ENCODE measurements around the gene GDPGP1. TPM values are rescaled to one million over a fixed set of nuclear protein-coding genes. Genes with fewer than 3 reads are reported as not detected.

The GDPGP1 gene
- total RNA-seq, 1 donor from 2014 or later, result 4.1 TPM

DNA sequence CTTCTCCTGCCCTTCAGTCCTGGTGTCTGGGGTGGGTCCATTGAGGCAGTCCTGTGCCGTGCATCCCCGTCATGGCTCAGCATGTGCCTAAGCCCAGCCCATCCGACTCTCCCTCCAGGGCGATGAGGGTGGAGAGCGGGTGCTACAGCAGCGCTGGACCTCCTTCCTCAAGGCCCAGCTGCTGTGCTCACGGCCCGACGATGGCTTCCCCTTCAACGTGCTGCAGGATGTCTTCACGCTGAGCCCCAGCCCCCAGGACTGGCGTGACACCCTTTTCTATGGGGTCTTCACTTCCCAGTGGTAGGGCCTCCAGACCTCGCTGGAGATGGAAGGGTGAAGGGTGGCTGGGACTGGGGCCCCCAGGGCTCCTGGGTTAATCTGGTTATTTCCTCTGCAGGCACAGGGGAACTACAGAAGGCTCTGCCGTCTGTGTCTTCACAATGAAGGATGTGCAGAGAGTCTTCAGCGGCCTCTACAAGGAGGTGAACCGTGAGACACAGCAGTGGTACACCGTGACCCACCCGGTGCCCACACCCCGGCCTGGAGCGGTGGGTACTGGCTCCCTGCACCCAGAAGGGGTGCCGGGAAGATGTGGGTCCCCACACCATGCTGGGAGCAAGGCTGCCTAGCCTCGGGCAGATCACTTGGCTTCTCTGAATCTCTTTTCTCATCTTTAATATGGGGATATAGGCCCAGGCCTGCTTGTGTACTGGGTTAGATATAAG lies 10.4 kb upstream of the GDPGP1 start:
- DNase-seq (ENCODE audit: low read depth) (no peak), FAIRE-seq (no peak)
- no peaks in the 10 kb centered on the region for H3K4me1 ChIP-seq (ENCODE audit: insufficient read depth, low read length)
- H4K20me1 ChIP-seq (ENCODE audit: insufficient read depth, low read length), result no peaks in the 10 kb centered on the region
- no peak overlapping the region for H3K4me2 ChIP-seq (ENCODE audit: low read length)
- H3K27me3 ChIP-seq (ENCODE audit: insufficient read depth, low read length), result no peaks in the 10 kb centered on the region
- no peak overlapping the region for H2AFZ ChIP-seq (ENCODE audit: low read depth, low read length)
- no peaks in the 10 kb centered on the region for H3K4me1 Mint-ChIP-seq (ENCODE audit: low read depth, unreplicated experiment)
- H3K79me2 ChIP-seq (ENCODE audit: insufficient read depth, low read length), result no peaks in the 10 kb centered on the region
- no peak overlapping the region for H3K9ac ChIP-seq (ENCODE audit: low read length)
- H3K9me3 ChIP-seq (ENCODE audit: insufficient read depth, low read depth, low read length), result no peaks in the 10 kb centered on the region
- no peak overlapping the region for H3K27ac Mint-ChIP-seq (ENCODE audit: unreplicated experiment)
- H3K36me3 Mint-ChIP-seq (ENCODE audit: low read depth, unreplicated experiment), result peaks cover under 1% of the 10 kb centered on the region
- H3K4me3 ChIP-seq (ENCODE audit: insufficient read depth, low read depth, low read length), result no peak overlapping the region
- TF ChIP-seq, protein P1, sequence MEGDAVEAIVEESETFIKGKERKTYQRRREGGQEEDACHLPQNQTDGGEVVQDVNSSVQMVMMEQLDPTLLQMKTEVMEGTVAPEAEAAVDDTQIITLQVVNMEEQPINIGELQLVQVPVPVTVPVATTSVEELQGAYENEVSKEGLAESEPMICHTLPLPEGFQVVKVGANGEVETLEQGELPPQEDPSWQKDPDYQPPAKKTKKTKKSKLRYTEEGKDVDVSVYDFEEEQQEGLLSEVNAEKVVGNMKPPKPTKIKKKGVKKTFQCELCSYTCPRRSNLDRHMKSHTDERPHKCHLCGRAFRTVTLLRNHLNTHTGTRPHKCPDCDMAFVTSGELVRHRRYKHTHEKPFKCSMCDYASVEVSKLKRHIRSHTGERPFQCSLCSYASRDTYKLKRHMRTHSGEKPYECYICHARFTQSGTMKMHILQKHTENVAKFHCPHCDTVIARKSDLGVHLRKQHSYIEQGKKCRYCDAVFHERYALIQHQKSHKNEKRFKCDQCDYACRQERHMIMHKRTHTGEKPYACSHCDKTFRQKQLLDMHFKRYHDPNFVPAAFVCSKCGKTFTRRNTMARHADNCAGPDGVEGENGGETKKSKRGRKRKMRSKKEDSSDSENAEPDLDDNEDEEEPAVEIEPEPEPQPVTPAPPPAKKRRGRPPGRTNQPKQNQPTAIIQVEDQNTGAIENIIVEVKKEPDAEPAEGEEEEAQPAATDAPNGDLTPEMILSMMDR (IDR thresholded peaks at IDR 0.05; ENCODE audit: insufficient read depth, low read depth, low read length), result no peak
- TF ChIP-seq EZH2 (IDR thresholded peaks at IDR 0.05; ENCODE audit: insufficient read depth, low read length), result no peak
- H3K9me3 Mint-ChIP-seq (ENCODE audit: unreplicated experiment), result no peaks in the 10 kb centered on the region
- H3K27me3 Mint-ChIP-seq (ENCODE audit: low read depth, unreplicated experiment), result peaks cover 3% of the 10 kb centered on the region
- H3K36me3 ChIP-seq (ENCODE audit: insufficient read depth, low read length), result peaks cover 6% of the 10 kb centered on the region
- H3K4me3 Mint-ChIP-seq (ENCODE audit: unreplicated experiment), result no peak overlapping the region
- H3K27ac ChIP-seq (ENCODE audit: low read depth, low read length), result no peak overlapping the region

DNA sequence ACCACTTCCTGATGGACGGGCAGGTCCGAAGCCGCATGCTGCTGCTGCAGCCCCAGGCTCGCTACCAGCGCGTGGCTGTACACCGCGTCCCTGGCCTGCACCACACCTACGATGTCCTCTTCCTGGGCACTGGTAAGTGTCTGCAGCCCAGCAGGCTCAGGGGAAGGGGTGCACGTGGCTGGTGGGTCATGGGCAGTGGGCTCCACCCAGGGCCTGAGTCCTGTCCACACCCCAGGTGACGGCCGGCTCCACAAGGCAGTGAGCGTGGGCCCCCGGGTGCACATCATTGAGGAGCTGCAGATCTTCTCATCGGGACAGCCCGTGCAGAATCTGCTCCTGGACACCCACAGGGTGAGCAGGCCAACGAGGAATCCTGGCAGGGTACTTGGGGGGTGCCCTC lies 9.0 kb upstream of the GDPGP1 start:
- Mint-ChIP-seq H3K27ac (ENCODE audit: unreplicated experiment) (no peak overlapping the region), H3K4me1 (ENCODE audit: low read depth, unreplicated experiment) (no peaks in the 10 kb centered on the region), H3K4me3 (ENCODE audit: unreplicated experiment) (no peak overlapping the region), H3K36me3 (ENCODE audit: low read depth, unreplicated experiment) (peaks cover 3% of the 10 kb centered on the region), H3K27me3 (ENCODE audit: low read depth, unreplicated experiment) (no peaks in the 10 kb centered on the region), H3K9me3 (ENCODE audit: unreplicated experiment) (no peaks in the 10 kb centered on the region)
- Histone ChIP-seq H3K9me3 (ENCODE audit: insufficient read depth, low read depth, low read length) (no peaks in the 10 kb centered on the region), H3K79me2 (ENCODE audit: insufficient read depth, low read length) (no peaks in the 10 kb centered on the region), H3K36me3 (ENCODE audit: insufficient read depth, low read length) (peaks cover 8% of the 10 kb centered on the region), H3K27me3 (ENCODE audit: insufficient read depth, low read length) (no peaks in the 10 kb centered on the region), H3K9ac (ENCODE audit: low read length) (no peak overlapping the region), H2AFZ (ENCODE audit: low read depth, low read length) (no peak overlapping the region), H3K27ac (ENCODE audit: low read depth, low read length) (no peak overlapping the region), H4K20me1 (ENCODE audit: insufficient read depth, low read length) (no peaks in the 10 kb centered on the region), H3K4me1 (ENCODE audit: insufficient read depth, low read length) (no peaks in the 10 kb centered on the region), H3K4me2 (ENCODE audit: low read length) (no peak overlapping the region), H3K4me3 (ENCODE audit: insufficient read depth, low read depth, low read length) (no peak overlapping the region)
- TF ChIP-seq, protein P1 (IDR thresholded peaks at IDR 0.05; ENCODE audit: insufficient read depth, low read depth, low read length), result no peak
- no peak for TF ChIP-seq EZH2 (IDR thresholded peaks at IDR 0.05; ENCODE audit: insufficient read depth, low read length)
- no peak for DNase-seq (ENCODE audit: low read depth)
- no peak for FAIRE-seq

DNA sequence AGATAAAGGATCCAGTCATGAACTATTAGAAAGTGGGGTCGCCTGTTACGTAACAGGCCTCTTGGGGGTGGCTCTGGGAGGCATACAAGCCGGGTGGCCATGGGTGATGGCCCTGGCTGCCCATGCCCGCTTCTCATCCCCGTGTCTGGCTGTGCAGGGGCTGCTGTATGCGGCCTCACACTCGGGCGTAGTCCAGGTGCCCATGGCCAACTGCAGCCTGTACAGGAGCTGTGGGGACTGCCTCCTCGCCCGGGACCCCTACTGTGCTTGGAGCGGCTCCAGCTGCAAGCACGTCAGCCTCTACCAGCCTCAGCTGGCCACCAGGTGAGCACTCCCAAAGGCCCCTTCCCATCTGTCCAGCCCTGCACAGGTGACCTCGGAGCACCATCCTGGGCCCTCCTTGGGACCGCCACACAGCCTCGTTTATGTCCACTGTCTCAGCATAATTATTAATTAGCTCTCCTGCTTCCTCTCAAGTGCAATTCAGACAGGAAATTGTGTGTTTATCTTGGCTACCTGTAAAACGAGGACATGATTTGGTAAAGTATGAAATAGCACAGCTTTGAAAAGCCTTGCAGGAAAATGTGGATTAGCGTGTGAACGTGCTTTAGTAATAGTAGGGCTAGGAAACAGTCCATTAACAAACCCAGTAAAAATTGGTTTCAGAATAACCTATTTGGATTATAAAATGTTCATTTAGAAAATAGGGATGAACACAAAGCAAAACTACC lies 8.3 kb upstream of the GDPGP1 start:
- Mint-ChIP-seq H3K4me1 (ENCODE audit: low read depth, unreplicated experiment) (no peaks in the 10 kb centered on the region), H3K27ac (ENCODE audit: unreplicated experiment) (no peak overlapping the region), H3K4me3 (ENCODE audit: unreplicated experiment) (no peak overlapping the region), H3K9me3 (ENCODE audit: unreplicated experiment) (no peaks in the 10 kb centered on the region), H3K36me3 (ENCODE audit: low read depth, unreplicated experiment) (peaks cover 3% of the 10 kb centered on the region), H3K27me3 (ENCODE audit: low read depth, unreplicated experiment) (no peaks in the 10 kb centered on the region)
- no peak for TF ChIP-seq EZH2 (IDR thresholded peaks at IDR 0.05; ENCODE audit: insufficient read depth, low read length)
- TF ChIP-seq, protein P1 (IDR thresholded peaks at IDR 0.05; ENCODE audit: insufficient read depth, low read depth, low read length), result no peak
- H3K36me3 ChIP-seq (ENCODE audit: insufficient read depth, low read length), result peaks cover 8% of the 10 kb centered on the region
- H3K4me2 ChIP-seq (ENCODE audit: low read length), result no peak overlapping the region
- no peak overlapping the region for H3K27ac ChIP-seq (ENCODE audit: low read depth, low read length)
- no peaks in the 10 kb centered on the region for H3K4me1 ChIP-seq (ENCODE audit: insufficient read depth, low read length)
- no peaks in the 10 kb centered on the region for H3K79me2 ChIP-seq (ENCODE audit: insufficient read depth, low read length)
- H4K20me1 ChIP-seq (ENCODE audit: insufficient read depth, low read length), result no peaks in the 10 kb centered on the region
- H2AFZ ChIP-seq (ENCODE audit: low read depth, low read length), result no peak overlapping the region
- no peaks in the 10 kb centered on the region for H3K27me3 ChIP-seq (ENCODE audit: insufficient read depth, low read length)
- no peaks in the 10 kb centered on the region for H3K9me3 ChIP-seq (ENCODE audit: insufficient read depth, low read depth, low read length)
- no peak overlapping the region for H3K4me3 ChIP-seq (ENCODE audit: insufficient read depth, low read depth, low read length)
- FAIRE-seq (no peak), DNase-seq (ENCODE audit: low read depth) (no peak)
- H3K9ac ChIP-seq (ENCODE audit: low read length), result no peak overlapping the region
